ENCODE results near the gene IFITM5. TPM values are rescaled to one million over a fixed set of nuclear protein-coding genes. Genes with fewer than 3 reads are reported as not detected.

Gene IFITM5
- total and polyA plus RNA-seq, 2 of the 4 experiments (the other 2 are of a cell fraction) = not detected

DNA sequence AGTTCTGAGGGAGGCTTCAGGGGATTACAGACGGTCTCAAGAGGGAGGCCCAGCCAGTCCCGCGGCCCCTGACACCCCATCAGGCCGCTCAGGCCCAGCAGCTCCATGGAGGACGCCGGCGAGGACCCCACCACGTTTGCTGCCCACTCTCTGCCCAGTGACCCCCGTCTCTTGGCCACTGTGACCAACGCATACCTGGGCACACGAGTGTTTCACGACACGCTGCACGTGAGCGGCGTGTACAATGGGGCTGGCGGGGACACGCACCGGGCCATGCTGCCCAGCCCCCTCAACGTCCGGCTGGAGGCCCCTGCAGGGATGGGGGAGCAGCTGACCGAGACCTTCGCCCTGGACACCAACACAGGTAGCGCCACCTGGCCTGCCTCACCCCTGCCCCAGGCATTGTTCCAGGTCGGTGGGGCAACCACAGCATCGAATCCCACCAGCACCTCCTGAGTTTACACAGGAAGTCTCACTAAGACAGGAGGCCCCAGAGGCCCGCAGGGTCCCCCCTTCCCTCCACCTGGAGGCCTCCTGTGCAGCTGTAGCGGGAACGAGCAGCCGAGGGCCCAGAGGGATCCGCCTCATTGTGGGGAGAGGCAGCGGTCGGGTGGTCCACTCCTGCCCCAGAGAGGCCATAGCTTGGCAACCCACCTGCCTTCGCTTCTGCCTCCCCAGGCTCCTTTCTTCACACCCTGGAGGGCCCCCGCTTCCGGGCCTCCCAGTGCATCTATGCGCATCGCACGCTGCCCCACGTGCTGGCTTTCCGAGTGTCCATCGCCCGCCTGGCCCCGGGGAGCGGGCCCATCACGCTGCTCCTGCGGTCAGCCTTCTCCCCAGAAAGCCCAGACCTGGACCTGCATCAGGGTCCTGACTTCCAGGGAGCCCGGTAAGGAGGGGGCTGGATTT is 9.4 kb downstream of the IFITM5 start:
- Histone ChIP-seq H3K27me3 (ENCODE audit: control insufficient read depth, insufficient read depth, low read length) (peaks cover 15% of the 10 kb centered on the region; the same call in 1 of the 2 replicates), H2AFZ (replicated peaks; ENCODE audit: low read length, poor library complexity) (peak overlapping the region; percentile 71), H2BK15ac (ENCODE audit: low read depth, low read length) (no peak overlapping the region), H3K4me1 (ENCODE audit: control insufficient read depth, insufficient read depth, low read length) (peaks cover 4% of the 10 kb centered on the region; the same call in 1 of the 2 replicates), H2BK120ac (ENCODE audit: low read depth, low read length) (no peak overlapping the region), H3K23ac (ENCODE audit: low read depth, low read length) (peak overlapping the region; percentile 24; the same call in 1 of the 2 replicates), H3K9me1 (ENCODE audit: insufficient read depth, low read length) (no peaks in the 10 kb centered on the region), H3K4me3 (ENCODE audit: insufficient read depth, low read depth, low read length) (peak overlapping the region; percentile 42; the same call in 1 of the 2 replicates), H4K5ac (ENCODE audit: low read depth, low read length) (no peak overlapping the region), H3K4me2 (ENCODE audit: low read depth, low read length) (peak overlapping the region; percentile 83), H2BK20ac (ENCODE audit: low read depth, low read length) (no peak overlapping the region), H3K4ac (ENCODE audit: low read depth, low read length) (peak overlapping the region; percentile 56), H2AK9ac (replicated peaks; ENCODE audit: low read depth, low read length, poor library complexity) (peak overlapping the region; percentile 97), H3K9me3 (ENCODE audit: control insufficient read depth, insufficient read depth, low read length) (no peaks in the 10 kb centered on the region), H3K9ac (ENCODE audit: low read depth, low read length) (peak overlapping the region; percentile 54; the same call in 1 of the 2 replicates), H4K20me1 (ENCODE audit: insufficient read depth, low read length) (no peaks in the 10 kb centered on the region), H3K18ac (ENCODE audit: low read depth, low read length) (no peak overlapping the region), H2AK5ac (ENCODE audit: low read depth, low read length) (peak overlapping the region; percentile 75), H2BK5ac (ENCODE audit: low read depth, low read length, poor library complexity, severe bottlenecking) (no peak overlapping the region), H3K79me1 (ENCODE audit: low read depth in 1 of 2, low read length in 2 of 2) (peaks cover 0 to 7% of the 10 kb centered on the region in 2 experiments; a peak in 3 of 4 replicates), H3K56ac (ENCODE audit: extremely low read depth, insufficient read depth, low read length) (no peak overlapping the region), H3K36me3 (ENCODE audit: control insufficient read depth, insufficient read depth, low read length) (peaks cover 19% of the 10 kb centered on the region), H4K91ac (ENCODE audit: insufficient read depth, low read depth, low read length) (no peak overlapping the region; the same call in 1 of the 2 replicates), H3K27ac (ENCODE audit: insufficient read depth, low read length) (no peak overlapping the region), H4K8ac (ENCODE audit: low read depth in 2 of 2, low read length in 2 of 2) (peak overlapping the region; percentile 64 to 86; a peak in 3 of 4 replicates), H3K14ac (replicated peaks; ENCODE audit: low read depth, low read length) (peak overlapping the region; percentile 32; the same call in 1 of the 2 replicates)
- no peak for DNase-seq
- ATAC-seq (ENCODE audit: low read depth) = no peak
- dilution Hi-C loops (cut with HindIII; ENCODE audit: low sequenced_read_pairs, unreplicated experiment) = no loop called here
- intact Hi-C loops (cut with micrococcal nuclease) = no loop called here
- BruUV-seq (replicated peaks) = no TSS peak
- CTCF ChIA-PET = no interaction called here
- TF ChIP-seq CEBPB (IDR thresholded peaks at IDR 0.05; ENCODE audit: low read depth, low read length) = no peak
- no peak for TF ChIP-seq FOS (IDR thresholded peaks at IDR 0.05; ENCODE audit: low read depth, low read length)
- no peak for TF ChIP-seq RCOR1 (IDR thresholded peaks at IDR 0.05; ENCODE audit: insufficient replicate concordance, low read length)
- POLR2A ChIA-PET (ENCODE audit: unreplicated experiment) = no interaction called here
- in situ Hi-C loops (cut with MboI; ENCODE audit: low sequenced_read_pairs) = loop anchor here (10.0 kb wide), 1 partner anchor 65 kb away; no protein-coding TSS in a partner anchor
- WGBS, 2 experiments (ENCODE audit: extremely low coverage in 2 of 2, insufficient read length in 1 of 2) = 89% methylated on average over 30 of the region's 48 CpGs; no CpG with 5 or more reads in 1 of the 2 experiments
